CD4-positive, alpha-beta T cell treated with Interferon alpha-2 for 1 hour (primary cell): ENCODE data around the gene ZC3H12D.

Source experiments
- DNase-seq, 2 donors: peaks; one replicate each; pipeline ENCODE4 v3.0.0-alpha.2; 2020 to 2022

ZC3H12D gene

DNA sequence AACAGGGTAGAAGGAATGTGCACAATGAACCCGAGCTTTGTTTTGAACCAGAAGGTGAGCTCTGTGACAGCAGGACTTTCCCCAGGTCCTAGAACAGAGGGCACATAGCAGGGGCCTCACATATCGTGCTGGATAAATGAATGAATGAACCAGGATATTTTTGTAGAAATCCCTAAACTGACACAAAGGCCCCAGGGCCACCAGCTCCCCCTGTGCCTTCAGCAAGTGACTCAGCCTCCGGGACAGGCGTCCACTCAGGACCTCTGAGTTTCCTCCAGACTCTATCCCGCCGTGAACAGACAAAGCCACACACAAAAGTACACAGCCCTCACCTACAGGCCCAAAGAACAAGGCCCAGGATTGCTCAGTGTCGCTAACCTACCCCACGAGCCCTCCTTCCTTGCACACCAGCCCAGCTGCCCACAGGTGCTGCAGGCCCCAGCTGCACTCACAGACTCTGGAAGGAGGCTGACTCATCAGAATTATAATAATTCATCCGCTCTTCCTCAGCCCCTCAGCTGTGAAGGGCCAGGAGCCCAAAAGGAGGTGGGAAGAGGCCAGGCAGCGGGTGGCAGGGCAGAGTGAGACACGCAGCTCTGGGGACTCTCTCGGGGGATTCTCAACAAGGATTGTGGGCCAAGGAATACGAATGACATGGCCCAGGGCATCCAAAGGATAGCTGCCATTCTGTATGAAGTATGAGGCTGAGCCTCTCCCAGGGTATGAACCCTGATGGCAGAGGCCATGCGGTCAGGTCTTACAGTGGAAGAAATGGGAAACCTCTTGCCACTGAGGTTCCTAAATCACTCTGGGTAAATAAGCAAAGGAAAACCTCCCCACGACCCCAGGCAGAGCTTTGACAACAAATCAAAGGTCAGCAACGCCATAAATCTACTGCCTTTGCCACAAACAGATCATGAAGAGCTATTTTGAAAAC lies 43.8 kb downstream of the ZC3H12D start:
- DNase-seq, result no peak

DNA sequence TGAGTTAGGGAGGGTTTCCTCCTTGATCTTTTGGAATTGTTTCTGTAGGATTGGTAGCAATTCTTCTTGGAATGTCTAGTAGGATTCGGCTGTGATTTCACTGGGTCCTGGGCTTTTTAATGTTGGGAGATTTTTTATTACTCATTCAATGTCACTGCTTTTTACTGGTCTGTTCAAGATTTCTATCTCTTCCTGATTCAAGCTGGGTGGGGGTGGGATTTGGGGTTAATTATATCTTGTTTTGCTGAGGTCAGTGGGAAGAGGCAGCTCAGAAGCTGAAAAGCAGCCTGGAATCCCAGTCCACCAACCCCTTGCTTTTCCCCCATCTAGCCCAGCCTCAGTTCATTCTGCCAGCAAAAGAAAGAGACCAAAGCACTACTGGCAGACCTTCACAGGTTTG lies 45.2 kb downstream of the ZC3H12D start:
- no peak for DNase-seq

DNA sequence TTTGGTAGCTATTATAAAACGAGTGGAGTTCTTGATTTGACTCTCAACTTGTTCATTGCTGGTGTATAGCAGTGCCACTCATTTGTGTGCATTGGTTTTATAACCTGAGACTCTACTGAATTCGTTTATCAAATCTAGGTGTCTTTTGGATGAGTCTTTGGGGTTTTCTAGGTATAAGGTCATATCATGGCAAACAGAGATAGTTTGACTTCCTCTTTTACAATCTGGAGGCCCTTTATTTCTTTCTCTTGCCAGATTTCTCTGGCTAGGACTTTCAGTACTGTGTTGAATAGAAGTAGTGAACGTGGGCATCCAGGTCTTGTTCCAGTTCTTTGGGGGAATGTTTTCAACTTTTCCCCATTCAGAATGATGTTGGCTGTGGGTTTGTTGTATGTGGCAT lies 46.0 kb downstream of the ZC3H12D start:
- no peak for DNase-seq

DNA sequence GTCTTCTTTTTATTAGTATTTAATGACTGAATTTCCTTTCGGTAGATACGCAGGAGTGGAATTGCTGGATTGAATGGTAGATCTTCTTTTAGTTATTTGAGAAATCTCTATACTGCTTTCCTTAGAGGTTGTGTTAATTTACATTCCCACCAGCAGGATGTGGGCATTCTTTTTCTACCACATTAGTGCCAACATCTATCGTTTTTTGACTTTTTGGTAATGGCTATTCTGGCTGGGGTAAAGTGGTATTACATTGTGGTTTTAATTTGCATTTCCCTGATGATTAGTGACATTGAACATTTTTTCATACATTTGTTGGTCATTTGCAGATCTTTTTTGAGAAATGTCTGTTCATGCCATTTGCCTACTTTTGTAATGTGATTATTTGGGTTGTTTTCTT lies 47.6 kb downstream of the ZC3H12D start:
- DNase-seq, result no peak

DNA sequence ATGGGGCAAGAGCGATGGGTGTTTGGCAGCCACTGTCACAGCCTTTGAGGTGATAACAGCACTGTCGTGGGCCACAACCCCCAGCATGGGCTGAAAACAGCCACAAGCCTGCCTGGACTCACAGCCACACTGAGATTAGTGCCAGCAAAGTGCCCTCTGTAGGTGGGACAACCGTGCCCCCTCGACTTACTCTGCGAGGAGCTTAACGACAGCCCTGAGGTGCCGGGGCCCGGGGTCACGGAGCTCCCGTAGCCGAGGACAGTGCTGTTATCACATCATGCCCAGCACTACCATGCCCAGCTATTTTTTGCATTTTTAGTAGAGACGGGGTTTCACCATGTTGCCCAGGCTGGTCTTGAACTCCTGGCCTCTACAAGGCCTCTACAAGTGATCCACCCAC lies 48.2 kb downstream of the ZC3H12D start:
- DNase-seq, result no peak

DNA sequence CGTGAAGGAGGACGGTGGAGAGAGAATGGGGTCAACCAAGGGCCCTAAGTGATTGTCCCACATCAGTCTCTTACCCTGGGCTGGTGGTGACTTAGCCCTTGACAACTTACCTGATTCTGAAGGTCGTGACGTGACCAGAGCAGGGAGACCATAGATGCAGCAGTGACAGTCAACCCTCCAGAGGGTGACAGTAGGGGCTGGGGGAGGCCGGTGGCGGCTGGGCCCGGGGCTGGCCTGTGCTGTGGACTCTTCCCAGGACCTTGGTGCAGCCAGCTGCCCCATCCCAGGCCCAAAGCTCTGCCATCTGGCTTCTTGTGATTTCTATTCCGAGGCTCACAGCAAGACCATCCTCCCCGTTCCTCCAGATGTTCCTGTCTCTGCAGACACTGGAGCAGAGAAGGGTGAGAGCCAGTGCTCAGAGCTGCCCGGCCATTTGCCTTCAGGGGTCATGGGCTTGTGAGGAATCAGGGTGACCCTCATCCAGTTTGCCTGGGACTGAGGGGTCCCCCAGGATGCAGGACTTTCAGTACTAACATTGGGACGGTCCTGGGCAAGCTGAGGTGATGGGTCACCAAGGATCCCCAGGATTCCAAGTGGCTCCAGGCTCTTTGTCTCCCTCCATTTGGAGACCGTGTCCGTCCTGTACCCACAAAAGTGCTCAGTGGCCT lies 48.8 kb downstream of the ZC3H12D start:
- DNase-seq, result no peak

DNA sequence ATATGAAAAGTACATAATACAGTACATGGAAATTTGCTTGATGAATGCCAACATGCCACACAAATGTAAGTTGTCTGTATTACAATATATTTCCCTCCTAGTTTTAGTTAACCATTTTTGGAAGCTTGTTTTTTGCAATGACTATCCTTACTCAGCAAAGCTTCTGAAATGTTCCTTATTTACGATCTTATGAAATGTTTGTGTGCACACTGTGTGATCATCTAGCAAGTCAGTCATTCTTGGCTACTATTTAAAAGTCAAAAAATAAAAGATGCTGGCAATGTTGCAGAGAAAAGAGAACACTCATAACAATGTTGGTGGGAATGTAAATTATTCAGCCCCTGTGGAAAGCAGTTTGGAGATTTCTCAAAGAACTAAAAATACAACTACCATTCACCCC lies 50.9 kb downstream of the ZC3H12D start:
- no peak for DNase-seq

DNA sequence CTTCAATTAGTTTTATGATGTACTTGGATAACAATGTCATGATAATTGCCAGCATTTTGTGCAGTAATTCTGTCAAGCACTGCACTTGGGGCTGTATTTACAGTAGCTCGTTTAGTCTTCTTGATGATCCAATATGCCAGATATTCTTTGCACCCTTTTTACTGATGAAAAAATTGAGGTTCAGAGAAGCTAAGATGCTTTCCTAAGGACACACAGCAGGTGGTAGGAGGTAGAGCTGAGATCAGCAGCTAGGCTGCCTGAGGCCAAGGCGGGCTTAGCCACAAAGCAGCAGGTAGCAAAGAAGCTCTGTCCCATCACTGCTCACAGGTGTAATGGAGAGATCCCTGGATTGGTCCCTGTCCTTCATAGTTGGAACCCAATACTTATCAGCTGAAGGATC lies 51.4 kb downstream of the ZC3H12D start:
- no peak for DNase-seq

DNA sequence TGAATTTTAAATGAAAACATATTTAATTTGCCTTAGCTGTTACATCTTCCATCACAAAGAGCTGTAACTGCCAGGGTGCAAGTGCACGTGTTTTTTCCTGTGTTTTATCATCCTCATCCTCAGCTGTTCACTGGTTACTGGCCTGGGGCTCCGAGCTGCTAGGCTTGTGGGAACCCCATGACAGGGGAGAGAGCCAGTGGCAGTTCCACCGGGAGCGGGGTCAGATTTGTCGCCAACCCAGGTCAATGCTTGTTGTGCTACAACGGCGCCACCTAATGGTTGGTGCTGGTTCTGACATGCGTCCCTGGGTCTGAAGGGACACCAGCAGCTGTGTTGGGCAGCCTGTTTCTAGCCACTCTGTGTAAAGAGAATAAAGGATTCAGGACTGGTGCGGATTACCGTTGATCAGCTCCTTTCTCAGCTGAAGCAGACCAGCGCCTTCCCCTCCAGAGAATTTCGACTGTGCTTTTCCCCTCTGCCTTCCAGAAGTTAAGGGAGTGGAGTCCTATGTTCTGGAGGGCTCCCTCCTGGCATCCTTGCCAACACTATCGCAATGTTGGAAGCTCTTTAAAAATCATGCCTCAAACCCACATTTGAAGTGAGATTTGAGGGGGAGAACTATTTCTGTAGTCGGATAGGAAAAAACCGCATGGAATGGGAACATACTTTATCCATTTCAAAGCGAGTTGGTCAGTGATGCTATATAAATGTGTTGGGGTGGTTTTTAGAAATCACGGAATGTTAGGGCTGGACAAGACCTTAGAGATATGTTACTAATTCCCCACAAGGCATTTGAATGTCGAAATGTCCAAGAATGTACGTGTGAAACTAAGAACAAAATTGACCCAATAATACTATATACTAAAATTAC lies 52.7 kb downstream of the ZC3H12D start:
- peak; percentile 84 to 89 for DNase-seq

DNA sequence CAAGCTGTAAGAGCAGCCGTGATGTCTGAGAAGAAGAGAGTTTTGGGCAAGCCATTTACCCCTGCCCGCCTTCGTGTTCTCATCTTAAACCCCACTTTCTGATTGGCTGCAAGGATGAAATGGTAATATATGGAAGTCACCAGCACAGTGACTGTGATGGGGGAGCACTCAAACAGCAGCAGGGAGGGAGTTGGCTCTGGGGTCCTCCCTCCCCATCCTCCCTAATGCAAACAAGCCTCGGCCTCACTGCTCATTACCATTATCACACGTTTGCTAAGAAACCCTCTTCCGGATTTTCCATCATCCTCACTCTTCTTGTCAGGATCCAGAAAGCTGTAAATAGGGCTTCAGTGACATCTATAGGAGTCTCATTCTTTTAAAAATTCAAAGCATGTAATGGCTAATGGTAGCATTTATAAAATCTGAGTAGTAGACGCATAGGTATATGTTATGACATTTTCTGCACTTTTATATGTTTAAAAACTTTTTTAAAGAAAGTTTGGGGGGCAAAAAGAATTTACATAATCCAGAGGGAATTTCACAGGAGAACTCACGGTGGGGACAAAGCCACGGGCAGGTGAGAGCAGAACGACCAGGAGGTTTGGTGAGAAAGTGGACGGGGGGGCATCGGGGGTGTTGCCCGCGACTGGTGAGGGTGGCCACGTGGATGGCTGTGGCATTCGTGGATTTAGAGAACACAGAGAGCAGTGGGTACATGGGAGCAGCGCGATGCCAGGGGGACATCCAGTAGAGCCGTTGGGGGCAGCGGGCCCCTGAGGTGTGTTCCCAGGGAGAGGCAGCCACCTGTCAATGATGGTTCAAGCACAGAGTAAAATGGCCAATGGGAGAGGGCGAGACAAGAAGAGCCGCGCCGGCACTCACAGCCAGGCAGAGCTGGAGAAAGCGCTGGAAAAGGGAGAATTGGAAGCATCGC lies 55.1 kb downstream of the ZC3H12D start:
- no peak for DNase-seq

DNA sequence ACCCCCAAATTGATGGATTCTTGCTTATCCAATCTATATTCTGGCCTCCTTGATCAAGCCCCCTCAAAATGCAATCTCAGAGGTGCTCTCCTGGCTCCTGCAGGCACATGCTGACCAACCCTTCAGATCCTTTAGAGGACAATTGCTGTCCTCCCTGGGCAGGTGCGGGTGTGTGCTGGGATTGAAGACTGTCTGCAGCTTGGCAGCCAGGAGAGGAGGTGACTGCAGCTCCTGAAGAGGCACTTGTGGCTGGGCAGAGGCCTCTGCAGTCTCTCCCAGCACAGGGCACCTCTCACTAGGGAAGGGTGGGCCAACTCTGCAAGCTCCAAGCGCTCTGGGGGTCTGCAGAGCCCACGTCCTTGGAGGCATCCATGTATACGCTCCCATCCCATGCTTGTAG lies 56.2 kb downstream of the ZC3H12D start:
- DNase-seq, result no peak

DNA sequence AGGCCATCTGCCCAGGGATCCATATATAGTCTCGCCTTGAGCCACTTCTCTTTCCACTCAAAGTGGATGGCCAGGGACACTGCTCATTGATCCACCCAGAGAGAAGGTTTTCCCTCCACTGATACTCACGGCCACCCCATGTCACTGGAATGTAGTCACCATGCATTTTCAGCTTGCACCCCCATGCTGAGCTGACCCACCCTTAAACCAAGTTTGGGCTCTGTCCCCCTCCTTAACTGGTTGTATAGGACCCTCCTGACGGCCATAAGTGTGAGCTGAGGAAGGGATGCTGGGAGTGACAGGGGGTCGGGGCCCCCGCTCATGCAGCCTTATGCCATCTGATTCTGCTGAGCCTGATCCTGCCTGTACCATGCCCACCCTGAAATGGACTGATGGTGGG lies 59.1 kb downstream of the ZC3H12D start:
- no peak for DNase-seq

DNA sequence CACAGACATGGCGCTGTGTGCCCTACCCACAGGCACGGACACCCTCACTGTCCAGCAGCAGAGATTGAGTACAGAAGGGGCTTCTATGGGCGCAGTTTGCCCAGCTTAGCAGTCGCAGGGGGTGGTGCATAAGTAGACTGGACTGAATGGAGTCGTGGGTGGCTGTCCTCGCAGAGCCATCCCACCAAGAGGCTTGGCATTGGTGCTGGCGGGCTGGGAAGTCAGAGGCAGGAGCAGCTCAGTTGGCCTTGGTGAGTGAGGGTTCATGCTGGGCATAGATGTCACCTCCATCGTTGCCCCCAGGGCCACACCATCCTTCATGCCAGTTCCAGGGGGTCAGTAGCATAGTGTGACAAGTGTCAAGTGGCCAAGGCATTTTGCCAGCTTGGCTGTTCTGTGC lies 59.6 kb downstream of the ZC3H12D start:
- DNase-seq, result no peak

DNA sequence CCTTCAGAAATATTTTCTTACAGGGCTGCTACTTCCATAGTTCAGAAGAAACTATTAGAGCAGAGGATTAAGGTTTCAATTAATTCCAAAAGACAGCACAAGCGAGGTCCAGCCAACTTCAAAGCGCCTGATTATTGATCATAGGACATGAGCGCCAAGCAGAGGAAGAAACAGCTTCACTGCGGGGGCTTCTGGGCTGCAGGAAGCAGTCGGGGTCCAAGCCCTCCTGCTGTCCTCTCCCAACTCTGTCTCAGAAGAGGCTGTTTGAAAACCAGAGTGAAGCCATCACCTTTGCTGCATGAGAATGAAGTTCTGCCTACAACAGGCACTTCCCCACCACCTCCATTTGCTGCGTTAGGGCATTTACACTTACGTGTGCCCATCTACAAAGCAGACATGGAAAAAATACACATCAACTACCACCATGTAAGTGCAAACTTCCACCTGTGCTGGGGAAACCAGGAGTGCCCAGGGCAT lies 60.8 kb downstream of the ZC3H12D start:
- DNase-seq, result no peak

DNA sequence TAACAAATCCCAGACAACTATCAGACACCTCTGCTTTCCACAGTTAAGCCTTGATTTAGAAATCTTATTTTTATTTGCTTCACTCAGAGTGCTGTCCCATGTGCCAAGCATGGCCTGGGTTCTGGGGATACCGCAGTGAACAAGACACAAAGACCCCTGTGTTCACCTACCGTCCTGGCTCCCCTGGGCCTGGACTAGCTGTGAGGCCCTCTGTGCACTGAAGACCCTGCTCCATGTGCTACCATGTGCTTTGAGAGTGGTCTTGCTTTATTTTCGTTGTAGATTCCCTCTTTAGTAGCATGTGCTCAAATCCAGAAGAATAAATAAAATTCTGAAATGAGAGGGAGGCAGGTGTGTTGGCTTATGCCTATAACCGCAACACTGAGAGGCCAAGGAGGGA lies 62.2 kb downstream of the ZC3H12D start:
- DNase-seq, result no peak

DNA sequence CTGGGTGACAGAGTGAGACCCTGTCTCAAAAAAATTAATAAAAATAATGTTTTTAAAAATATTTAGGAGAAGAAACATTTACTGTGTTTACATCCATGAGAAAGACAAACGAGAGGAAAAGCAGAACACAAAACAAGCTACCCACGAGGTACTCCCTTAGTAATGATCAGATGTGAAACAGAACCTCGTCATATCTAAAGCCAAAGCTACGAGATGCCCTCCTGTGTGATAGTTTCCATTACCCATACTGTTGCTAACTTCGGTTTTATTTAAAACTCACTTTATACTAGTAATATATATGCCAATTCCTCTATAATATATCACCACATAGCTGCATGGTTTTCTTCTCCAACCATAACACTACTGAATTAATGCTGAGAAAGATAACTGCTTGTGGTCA lies 63.7 kb downstream of the ZC3H12D start:
- DNase-seq, result no peak

DNA sequence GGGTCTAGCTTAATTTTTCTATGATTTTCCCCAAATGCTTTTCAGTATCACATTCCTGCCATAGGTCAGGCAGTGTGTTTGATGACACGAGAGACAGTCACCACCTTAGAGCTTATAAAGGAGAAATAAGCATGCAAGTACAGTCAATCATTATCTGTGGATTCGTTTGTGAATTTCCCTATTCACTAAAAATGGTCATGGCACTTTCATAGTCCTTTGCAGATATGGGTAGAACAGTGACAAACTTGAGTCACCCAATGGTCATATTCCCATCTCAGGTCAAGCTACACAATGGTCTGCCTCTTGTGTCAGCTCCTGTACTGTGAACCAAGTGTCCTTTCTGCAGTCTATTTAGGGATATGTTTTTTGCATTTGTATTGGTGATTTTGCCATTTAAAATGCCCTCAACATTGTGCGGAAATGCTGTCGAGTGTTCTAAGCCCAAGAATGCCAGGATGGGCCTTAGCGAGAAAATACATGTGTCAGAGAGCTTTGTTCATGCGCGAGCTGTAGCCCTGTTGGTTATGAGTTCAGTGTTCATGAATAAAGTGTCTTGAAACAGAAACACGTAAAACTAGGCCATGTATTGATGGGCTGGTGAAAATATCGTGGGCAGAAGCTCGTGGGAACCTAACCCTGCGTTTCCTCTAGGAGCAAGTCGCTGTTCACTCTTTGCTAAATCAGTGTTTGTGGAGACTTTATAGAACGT lies 65.0 kb downstream of the ZC3H12D start:
- no peak for DNase-seq

DNA sequence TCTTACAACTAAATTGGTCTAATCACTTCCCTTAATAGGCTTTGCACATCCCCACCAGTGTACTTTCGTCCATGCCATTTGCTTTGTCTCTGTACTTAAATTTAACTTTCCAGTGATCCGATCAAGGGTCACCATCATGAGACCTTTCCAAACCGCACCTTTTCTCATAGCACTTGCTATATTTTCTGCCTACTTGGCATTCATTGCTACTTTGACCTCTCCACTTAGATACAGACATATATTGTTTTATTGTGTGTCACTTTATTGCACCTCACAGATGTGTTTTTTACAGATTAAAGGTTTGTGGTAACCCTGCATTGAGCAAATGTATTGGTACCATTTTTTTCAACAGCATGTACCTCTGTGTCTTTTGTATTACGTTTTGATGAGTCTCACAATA lies 70.0 kb downstream of the ZC3H12D start:
- DNase-seq, result no peak

DNA sequence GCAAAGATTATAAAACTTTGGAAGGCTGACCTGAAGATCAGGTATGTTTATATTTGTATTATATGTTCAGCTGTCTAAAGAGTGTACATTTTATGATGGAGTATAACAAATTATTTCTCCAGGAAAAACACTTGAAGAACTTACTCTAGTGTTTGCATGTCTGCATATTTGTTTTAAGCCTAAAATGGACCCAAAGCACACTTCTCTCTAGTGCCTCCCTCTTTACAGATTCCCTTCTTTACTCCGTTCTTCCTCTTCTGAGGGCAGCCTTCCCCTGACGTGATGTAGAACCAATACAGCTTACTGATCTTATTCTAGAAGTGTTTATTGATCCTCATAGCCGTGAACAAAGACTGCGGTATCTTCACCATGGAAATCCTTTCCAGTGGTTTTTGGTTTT lies 70.8 kb downstream of the ZC3H12D start:
- no peak for DNase-seq

DNA sequence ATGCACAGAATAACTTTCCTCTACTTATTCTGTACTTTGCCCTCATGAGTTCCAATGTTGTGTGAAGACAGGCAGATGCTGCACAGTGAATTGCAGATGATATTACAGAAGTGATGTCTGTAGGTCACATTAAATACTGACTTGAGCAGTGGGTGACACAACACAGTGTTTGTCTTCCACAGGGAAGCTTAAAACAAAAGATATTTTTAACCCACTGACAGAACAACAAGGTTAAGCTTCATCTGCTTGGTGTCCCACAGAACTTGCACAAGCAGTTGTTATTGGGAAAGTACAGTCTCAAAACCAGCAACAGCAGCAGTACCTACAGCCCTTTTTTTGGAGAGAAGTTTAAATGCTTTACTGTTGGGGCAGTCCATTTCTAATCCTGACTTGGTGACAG lies 74.3 kb downstream of the ZC3H12D start:
- no peak for DNase-seq

DNA sequence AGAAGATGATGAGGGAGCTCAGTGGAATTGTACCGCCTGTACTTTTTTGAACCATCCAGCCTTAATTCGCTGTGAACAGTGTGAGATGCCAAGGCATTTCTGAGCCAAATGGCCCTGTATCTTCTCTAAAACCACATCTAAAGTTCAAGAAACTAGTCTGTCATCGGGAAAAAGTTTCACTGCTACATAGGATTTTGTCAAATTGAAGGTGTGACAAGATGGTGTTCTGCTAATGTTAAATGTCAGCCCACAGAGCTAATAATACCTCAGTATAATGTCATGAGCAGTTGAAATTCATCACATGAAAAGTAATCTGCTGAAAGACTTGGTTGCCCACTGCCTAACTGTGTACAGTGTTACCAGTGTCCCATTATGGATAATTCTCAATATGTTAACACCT lies 75.2 kb downstream of the ZC3H12D start:
- no peak for DNase-seq
